Measurements from ENCODE around the gene C2CD4D.
A peak's percentile ranks its signal among the peaks of the same experiment; 100 is the strongest.

Gene C2CD4D

DNA sequence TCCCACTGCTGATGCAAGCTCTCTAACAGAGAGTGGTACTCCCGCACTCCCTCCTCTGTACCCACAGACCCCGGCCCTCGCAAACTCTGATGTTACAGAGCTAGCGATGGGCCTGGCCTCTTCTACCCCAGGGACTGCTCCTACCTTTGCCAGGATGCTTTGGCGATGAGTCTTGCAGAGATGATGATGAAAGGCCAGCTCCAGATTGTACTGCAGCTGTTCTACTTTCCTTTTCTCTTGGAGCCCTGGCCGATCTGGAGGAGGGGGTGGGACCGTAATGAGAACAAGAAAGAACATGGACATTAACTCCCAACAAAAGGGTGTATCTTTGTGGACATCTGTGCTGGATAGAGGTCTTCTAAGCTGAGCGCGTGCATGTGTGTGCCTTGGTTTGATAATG is 28.4 kb downstream of the C2CD4D start:
- no peak for DNase-seq

DNA sequence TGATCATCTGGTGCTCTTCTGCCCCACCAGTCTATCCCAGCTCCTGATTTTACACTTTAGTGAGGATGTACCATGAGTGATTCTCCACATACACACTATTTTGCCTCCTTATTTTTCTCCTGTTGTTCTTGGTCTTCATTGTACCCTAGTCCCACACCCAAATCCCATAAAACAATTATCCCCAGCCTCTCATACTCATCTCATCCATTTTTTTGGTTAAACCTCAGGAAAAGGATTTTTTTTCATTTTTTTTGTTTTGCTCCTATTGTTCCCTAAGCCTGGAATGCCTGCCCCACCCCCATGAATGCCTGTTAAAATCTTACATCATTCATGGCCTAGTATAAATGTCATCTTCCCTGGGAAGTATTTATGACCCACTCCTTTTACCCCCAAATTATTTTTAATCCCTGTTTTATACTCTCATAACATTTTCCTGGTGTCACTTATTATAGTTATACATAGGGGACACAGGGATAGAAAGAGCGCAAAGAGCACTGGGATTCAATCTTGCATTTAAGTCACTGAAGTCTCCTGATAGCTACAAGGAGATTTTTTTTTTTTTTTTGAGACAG is 29.5 kb downstream of the C2CD4D start:
- no peak for DNase-seq

DNA sequence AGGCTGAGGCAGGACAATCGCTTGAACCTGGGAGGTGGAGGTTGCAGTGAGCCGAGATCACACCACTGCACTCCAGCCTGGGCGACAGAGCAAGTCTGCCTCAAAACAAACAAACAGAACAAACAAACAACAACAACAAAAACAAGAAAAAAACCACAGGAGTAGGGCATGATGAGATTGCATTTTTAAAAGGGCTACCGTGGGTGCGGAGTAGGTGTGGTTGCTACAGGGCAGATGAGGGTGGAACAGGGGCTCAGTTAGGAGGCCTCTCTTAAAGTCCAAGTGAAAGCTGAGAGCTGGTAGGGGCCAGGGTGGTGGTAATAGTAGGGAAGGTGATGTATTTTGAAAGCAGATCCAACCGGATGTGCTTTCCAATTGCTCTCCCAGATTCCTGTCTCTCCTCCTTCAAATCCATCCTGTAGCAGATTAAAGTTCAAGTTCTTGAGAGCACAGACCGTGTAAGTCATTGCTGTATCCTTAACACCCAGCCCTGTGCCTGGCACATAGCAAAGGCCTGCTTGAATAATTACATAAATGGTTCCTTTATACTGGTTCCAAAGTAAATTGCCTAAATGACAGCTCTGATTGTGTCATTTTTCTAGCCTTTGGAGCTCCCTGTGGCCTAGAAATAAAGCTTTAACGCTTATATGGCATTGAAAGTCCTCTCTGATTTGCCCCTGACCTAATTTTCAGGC is 30.2 kb downstream of the C2CD4D start:
- DNase-seq: no peak

GRCh38 chr1:151807766-151808165 is 31.9 kb downstream of the C2CD4D start:
- DNase-seq: no peak

DNA sequence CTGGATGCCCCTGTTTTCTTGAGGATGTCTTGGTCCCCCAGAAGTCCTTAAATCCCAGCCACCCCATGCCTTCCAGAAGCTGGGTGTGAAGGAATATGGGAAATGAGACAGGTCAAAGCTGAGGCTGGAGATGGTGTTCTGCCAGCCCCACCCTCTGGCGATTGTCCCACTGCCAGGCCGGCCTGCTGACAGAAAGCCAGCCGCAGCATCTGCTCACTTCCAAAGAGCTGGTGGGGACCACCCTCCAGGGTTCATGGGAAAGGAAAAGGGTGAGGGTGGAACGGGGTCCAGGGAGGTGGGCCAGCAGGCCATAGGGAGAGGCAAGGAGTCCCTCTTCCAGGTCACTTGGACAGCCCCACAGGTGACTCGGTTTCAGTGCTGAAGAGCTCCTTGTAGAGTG is 32.5 kb downstream of the C2CD4D start:
- no peak for DNase-seq

- no peak for DNase-seq
These were observed 33.5 kb downstream of the C2CD4D start for GRCh38 chr1:151806170-151806569.

GRCh38 chr1:151805066-151805820 is 34.4 kb downstream of the C2CD4D start, which contains the start of gene LINGO4:
TSS of gene LINGO4 (minus strand) at chr1:151805419. CDS start at chr1:151802704, 2,715 bp downstream.
- DNase-seq: no peak

DNA sequence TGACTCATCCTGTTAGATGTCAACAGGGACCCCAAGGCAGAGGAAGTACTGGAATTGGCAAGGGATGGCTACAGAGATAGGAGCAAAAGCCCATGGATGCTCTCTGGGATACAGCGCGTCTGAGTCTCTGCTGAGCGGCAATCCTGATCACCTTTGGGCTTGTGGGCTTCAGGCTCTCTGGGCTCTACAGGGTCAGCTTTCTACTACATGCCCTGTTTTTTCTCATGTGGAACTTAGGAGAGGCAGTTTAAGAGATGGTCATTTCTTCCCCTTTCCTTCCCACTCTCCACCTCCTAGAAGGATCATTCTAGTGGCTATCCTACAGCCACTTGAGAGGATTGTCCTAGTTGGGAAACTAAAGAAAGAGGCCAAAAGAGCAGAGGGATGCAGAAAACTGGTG is 35.7 kb downstream of the C2CD4D start:
- no peak for DNase-seq

DNA sequence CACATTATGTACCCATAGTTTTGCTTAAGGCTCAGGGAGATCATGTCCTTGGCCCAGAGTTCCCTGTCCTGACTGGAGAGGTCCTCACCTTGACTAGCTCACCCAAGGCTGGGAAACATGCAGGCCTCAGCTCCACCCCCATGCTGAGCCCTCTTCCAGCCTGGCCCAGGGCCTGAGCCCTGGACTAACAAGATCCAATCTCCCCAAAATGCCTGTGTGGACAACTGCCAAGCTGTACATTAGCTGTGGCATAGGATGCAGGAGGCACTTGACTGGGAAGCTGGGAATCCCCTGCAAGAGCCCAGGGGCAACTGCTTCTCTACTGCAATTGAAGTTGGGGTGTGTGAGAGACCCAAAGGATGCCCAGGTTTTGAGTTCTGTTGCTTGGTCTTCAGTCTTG is 36.5 kb downstream of the C2CD4D start:
- no peak for DNase-seq

DNA sequence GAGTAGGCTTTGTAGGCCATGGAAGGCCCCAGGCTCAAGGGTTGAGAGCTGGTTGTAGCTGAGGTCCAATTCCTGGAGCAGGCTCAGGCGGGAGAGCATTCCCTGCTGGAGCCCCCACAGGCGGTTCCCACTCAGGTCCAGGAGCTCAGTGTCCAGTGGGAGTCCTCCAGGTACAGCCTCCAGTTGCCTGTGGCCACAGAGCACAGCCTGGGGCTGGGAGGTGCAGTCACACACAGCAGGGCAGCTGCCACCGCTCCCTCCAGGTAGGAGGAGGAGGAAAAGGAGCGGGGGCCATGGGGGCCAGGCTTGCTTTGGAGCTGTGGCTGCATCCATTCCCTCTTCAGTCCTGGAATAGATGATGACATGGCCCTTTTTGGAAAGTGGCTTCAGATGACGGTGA is 37.2 kb downstream of the C2CD4D start:
- DNase-seq: no peak

DNA sequence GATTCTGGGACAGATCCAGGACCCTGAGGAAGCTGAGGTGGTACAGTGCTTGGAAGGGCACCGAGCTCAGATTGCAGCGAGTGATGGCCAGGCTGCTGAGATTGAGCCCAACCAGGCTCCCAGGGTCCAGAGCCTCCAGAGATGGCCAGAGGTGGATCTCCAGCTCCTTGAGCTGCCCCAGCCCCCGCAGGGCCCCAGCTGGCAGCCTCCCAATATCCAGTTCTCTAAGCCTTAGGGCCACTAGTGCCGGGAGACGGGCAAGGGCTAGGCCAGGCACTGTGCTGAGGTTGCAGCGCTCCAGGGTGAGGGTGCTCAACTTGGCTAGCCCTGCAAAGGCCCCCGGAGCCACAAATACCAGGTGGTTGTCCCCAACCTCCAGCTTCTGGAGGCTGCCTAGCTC is 37.8 kb downstream of the C2CD4D start:
- no peak for DNase-seq

DNA sequence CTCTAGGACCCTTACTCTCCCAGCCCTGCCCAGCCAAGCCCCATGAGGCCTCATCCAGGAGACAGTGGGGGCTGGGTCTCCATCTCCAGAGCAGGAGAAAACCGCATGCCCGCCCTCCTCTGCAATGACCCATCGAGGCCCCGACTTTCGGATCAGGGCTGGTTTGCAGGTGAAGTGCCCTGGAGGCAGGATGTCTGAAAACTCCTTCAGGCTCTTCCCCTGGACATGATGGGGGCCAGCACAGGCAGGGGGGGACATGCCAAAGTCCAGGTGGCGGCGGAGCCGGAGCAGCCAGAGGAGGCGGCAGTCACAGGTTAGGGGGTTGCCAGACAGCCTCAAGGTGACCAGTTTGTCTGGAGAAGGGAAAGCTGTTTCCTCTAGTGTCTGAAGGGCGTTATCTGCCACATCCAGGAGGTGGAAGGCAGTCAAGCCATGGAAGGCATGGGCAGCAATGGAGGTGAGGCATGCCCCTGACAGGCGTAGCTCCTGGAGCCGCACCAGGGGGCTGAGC is 38.3 kb downstream of the C2CD4D start:
- no peak for DNase-seq

- no peak for DNase-seq
These were observed 38.8 kb downstream of the C2CD4D start for GRCh38 chr1:151800830-151801229.

DNA sequence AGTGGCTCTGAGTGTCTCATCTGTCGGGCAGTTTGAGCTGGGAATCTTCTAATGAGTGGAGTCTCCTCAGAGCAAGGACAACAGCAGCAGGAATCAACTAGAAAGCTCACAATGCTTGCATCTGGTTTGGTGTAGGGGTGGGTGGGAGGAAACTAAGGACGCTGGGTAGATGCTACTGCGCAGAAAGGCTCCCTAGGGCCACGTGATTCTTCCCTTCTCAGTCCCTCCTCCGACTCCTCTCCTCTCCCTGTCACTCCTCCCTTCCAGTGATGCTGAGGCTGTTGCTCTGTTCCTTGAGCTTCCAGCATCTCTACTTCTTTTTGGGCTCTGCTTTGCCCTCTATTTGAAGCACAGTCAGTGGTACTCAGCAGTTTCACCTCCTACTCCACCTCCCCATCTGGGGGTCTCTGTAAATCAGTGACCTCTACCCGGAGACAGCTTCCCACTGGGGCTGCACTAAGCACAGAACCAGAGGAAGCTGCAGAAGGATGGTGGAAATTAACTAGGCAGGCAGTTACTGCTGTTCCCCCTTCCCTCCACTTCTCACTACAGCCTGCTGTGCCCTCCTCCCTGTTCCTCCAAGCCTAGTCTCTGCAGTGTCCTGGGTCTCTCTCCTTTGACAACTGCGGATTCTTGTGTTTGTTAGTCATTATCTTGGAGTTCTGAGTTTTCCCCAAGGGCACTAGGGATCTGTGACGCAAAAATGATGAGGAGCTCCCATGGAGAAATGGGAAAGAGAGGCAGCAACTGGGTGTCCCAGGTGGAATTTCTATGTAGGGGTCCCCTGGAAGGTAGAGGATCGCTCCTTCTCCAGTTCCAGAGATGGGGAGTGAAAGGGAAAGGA is 40.2 kb downstream of the C2CD4D start:
- DNase-seq: no peak

- DNase-seq: no peak
These were observed 41.0 kb downstream of the C2CD4D start for GRCh38 chr1:151798571-151798970.

DNA sequence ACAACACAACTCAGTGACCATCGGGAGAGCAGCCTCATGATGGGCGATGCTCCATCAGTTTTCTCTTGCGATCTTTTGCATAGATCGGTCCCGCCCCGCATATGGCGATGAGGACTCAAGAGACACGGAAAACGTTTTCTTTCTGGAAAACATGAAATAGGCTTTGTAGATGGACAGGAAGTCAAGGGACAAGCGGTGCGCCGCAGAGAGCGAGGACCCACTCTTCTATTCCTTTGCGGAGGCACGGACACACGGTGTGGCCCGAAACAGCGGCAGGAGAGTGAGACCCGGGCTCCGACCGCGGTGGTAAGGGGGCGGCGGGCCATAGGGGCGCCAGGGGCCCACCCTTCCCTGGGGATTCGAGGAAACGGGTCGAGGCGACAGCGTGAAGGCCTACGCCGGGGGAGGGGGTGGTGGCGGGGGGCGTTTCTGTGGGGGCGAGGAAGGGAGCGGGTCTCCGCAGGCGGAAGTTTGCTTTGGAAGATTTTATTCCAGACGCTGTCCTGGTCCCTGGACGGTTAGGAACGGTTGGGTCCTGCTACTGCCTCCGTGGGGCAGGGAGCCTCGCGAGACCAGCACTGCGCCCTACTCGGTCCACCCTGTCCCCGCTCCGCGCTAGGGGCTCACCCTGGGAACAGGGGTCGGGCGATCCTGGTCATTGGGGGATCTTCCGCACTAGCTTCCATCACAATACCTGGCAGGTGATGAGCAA is 48.5 kb downstream of the C2CD4D start:
- DNase-seq: peak; percentile 65

DNA sequence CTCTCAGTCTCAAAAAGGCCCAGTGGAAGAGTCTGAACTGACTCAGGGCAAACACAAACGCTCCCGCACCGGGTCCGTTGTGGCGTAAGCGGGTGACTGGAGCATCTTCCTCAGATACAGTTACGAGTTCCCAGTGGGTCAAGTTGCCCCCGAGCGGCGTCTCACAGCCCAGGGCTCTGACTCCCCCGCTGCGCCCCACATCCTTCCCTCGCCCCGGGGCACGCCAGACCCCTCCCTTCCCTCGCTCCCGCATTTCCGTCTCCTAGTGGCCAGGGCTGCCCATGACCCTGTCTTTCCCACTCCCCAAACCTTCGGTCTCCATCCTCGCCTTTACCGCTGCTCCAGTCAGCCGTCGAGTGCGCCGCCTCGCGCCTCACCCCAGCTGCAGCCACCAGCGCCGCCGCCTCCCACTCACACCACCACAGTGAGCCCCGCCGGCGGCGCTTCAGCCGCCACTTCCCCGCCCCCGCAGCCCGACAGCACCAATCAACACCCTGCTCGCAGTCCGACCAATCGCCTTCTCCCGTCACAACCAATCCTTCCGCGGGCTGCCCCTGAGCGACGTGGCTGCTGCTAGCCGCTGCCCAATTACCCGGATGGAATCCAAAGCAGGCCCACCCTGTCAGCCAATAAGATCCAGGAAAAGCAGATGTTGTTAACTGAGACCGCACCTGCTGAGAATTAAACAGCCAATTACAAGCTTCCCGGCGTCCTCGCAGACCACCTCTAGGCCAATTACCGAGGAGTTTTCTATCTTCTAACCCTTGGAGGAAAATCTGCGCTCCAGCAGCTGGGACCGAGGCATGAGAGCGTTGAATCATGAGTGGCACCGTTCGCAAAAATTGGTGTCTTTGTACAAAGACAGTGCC is 49.3 kb downstream of the C2CD4D start, which contains the start of gene TDRKH:
Gene TDRKH (minus strand): TSS at position 430 of the 869 bp plus-strand sequence. CDS start 7,478 bp downstream, outside the sequence.
- peak; percentile 83 for DNase-seq

Measured in KG1 (cell line).